ENCODE measurements around the gene DAB2IP.

DNA sequence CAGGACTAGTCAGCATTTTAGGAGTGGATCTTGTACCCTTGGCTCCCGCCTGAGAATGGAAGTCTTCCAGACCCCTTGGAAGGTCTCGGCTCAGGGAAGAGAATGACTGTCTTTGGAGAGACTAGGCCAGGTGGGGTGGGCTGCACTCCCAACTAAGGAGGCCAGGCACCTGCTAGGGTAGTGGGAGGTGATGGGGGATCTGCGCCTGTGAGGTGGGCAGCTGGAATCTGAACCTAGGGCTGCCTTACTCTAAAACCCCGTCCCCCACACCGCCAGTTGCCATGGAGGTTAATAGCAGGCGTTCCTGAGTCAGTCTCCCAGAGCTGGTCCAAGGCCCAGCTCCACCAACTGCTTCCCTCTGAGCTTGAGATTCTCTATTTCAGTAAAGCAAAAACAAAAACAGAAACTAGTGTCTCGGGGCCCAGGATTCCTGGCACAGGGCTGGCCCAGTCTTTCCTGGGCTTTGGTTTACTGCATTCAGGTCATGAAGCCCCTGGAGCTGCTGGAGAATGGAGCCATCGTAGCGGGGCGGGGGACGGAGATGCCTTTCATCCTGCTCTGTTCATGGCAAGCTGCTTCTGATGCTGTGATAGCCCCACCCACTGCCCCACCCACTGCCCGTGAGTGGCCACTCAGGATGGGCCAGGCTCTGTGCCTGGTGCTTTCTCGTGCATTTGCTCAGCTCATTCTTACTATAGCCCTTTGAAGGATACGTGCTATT is 57.5 kb downstream of the DAB2IP start:
- TF ChIP-seq EZH2 (IDR thresholded peaks at IDR 0.05) (no peak), POLR2A (IDR thresholded peaks at IDR 0.05; ENCODE audit: borderline replicate concordance, extremely low read depth, insufficient read depth, insufficient read length) (no peak), EGR1 (IDR thresholded peaks at IDR 0.05; ENCODE audit: low read depth) (no peak), EZH2phosphoT487 (IDR thresholded peaks at IDR 0.05; ENCODE audit: borderline replicate concordance) (no peak), RAD21 (IDR thresholded peaks at IDR 0.05; ENCODE audit: low read depth) (no peak)
- TF ChIP-seq, protein P1, sequence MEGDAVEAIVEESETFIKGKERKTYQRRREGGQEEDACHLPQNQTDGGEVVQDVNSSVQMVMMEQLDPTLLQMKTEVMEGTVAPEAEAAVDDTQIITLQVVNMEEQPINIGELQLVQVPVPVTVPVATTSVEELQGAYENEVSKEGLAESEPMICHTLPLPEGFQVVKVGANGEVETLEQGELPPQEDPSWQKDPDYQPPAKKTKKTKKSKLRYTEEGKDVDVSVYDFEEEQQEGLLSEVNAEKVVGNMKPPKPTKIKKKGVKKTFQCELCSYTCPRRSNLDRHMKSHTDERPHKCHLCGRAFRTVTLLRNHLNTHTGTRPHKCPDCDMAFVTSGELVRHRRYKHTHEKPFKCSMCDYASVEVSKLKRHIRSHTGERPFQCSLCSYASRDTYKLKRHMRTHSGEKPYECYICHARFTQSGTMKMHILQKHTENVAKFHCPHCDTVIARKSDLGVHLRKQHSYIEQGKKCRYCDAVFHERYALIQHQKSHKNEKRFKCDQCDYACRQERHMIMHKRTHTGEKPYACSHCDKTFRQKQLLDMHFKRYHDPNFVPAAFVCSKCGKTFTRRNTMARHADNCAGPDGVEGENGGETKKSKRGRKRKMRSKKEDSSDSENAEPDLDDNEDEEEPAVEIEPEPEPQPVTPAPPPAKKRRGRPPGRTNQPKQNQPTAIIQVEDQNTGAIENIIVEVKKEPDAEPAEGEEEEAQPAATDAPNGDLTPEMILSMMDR (IDR thresholded peaks at IDR 0.05 in 2 of 3, conservative IDR thresholded peaks at IDR 0.05 in 1 of 3; ENCODE audit: borderline replicate concordance in 1 of 3, insufficient read depth in 1 of 3, low read depth in 2 of 3, low read length in 2 of 3), result no peak
- TF ChIP-seq, protein P2, sequence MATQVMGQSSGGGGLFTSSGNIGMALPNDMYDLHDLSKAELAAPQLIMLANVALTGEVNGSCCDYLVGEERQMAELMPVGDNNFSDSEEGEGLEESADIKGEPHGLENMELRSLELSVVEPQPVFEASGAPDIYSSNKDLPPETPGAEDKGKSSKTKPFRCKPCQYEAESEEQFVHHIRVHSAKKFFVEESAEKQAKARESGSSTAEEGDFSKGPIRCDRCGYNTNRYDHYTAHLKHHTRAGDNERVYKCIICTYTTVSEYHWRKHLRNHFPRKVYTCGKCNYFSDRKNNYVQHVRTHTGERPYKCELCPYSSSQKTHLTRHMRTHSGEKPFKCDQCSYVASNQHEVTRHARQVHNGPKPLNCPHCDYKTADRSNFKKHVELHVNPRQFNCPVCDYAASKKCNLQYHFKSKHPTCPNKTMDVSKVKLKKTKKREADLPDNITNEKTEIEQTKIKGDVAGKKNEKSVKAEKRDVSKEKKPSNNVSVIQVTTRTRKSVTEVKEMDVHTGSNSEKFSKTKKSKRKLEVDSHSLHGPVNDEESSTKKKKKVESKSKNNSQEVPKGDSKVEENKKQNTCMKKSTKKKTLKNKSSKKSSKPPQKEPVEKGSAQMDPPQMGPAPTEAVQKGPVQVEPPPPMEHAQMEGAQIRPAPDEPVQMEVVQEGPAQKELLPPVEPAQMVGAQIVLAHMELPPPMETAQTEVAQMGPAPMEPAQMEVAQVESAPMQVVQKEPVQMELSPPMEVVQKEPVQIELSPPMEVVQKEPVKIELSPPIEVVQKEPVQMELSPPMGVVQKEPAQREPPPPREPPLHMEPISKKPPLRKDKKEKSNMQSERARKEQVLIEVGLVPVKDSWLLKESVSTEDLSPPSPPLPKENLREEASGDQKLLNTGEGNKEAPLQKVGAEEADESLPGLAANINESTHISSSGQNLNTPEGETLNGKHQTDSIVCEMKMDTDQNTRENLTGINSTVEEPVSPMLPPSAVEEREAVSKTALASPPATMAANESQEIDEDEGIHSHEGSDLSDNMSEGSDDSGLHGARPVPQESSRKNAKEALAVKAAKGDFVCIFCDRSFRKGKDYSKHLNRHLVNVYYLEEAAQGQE (IDR thresholded peaks at IDR 0.05; ENCODE audit: low read depth), result no peak
- TF ChIP-seq, protein P3, sequence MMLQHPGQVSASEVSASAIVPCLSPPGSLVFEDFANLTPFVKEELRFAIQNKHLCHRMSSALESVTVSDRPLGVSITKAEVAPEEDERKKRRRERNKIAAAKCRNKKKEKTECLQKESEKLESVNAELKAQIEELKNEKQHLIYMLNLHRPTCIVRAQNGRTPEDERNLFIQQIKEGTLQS (IDR thresholded peaks at IDR 0.05), result no peak

Measured in HCT116 (cell line).